Measurements from ENCODE around the gene ALCAM. TPM values are rescaled to one million over a fixed set of nuclear protein-coding genes. Genes with fewer than 3 reads are reported as not detected.

Gene ALCAM
- total and polyA plus RNA-seq, 2 of the 8 experiments (the other 6 are each of a cell fraction or from before 2014, with no cell fraction given): 10.8 to 33.0 TPM

DNA sequence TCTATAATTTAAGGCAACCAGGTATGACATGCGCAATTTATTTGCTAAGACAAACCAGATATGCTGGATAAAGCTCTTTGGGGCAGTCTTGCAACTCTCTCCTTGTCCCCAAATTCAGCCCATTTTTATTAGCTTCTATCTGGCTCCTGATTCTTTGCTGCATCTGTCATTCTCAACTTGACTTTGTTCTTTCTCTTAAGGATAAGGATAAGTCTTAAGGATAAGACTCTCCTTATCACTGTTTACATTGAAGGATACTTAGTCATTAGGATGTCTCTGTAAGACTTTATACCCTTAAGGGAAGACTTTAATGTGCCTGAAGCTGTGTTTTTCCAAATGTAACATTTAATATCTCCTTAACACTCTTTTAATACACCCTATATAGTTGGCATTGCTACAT lies 49.2 kb downstream of the ALCAM start (continued):
- TF ChIP-seq SIN3A (conservative IDR thresholded peaks at IDR 0.05 in 1 of 2, IDR thresholded peaks at IDR 0.05 in 1 of 2; ENCODE audit: low read depth in 1 of 2, low read length in 2 of 2) (no peak), RFX5 (IDR thresholded peaks at IDR 0.05; ENCODE audit: borderline replicate concordance, low read depth, low read length) (no peak), POU5F1 (IDR thresholded peaks at IDR 0.05; ENCODE audit: low read depth, low read length) (no peak), TAF1 (IDR thresholded peaks at IDR 0.05; ENCODE audit: low read depth, low read length) (no peak), EP300 (IDR thresholded peaks at IDR 0.05; ENCODE audit: borderline replicate concordance in 1 of 2, low read depth in 2 of 2, low read length in 2 of 2) (no peak), ASH2L (IDR thresholded peaks at IDR 0.05; ENCODE audit: low read length) (no peak), NANOG (IDR thresholded peaks at IDR 0.05; ENCODE audit: insufficient read depth, low read depth, low read length, poor library complexity, severe bottlenecking) (no peak)

Data from H1 (cell line).